Glutamatergic neuron (in vitro differentiated cells): ENCODE data around the gene OXSM. TPM values are rescaled to one million over a fixed set of nuclear protein-coding genes. Genes with fewer than 3 reads are reported as not detected.

Source experiments
- DNase-seq: peaks from one replicate; pipeline ENCODE4 v3.0.0; 2022
- H3K27ac Mint-ChIP-seq: one replicate; pipeline ENCODE4 v1.8.0; 2020; ENCODE audit warnings: mild to moderate bottlenecking, mixed read lengths, inconsistent platforms; ENCODE audit not compliant: unreplicated experiment
- H3K27me3 Mint-ChIP-seq: one replicate; pipeline ENCODE4 v1.8.0; 2020; ENCODE audit warnings: mild to moderate bottlenecking, moderate library complexity, mixed read lengths, inconsistent platforms; ENCODE audit not compliant: unreplicated experiment
- H3K36me3 Mint-ChIP-seq: one replicate; pipeline ENCODE4 v1.8.0; 2020; ENCODE audit warnings: mild to moderate bottlenecking, mixed read lengths, inconsistent platforms; ENCODE audit not compliant: unreplicated experiment
- H3K4me1 Mint-ChIP-seq: one replicate; pipeline ENCODE4 v1.8.0; 2020; ENCODE audit warnings: mild to moderate bottlenecking, low read depth, mixed read lengths, inconsistent platforms; ENCODE audit not compliant: unreplicated experiment
- H3K4me3 Mint-ChIP-seq: one replicate; pipeline ENCODE4 v1.8.0; 2020; ENCODE audit warnings: mild to moderate bottlenecking, mixed read lengths, inconsistent platforms; ENCODE audit not compliant: unreplicated experiment
- H3K9me3 Mint-ChIP-seq: one replicate; pipeline ENCODE4 v1.8.0; 2020; ENCODE audit warnings: mild to moderate bottlenecking, moderate library complexity, mixed read lengths, inconsistent platforms; ENCODE audit not compliant: unreplicated experiment
- total RNA-seq: library from RNA; stranded (reverse); fragmentation: NEBNext Ultra II Directional; extraction: Animal tissue kit (Norgen Biotek cat#: 25700); gene quantifications from one replicate; pipeline ENCODE4 v1.2.1, GENCODE V29; 2021; ENCODE audit not compliant: unreplicated experiment
- TF ChIP-seq, protein P1 (sequence below): fragments of 200-600 bp; sonication (generic); IDR thresholded peaks from one replicate; pipeline ENCODE4 v1.5.0; 2021; ENCODE audit not compliant: partially characterized antibody, unreplicated experiment

Gene OXSM
- total RNA-seq, 1 donor from 2014 or later = 9.3 TPM

GRCh38 chr3:25787689-25788088, 2.2 kb upstream of the OXSM start:
- Mint-ChIP-seq H3K27me3 (peaks cover 2% of the 10 kb centered on the region), H3K36me3 (no peaks in the 10 kb centered on the region), H3K4me3 (no peak overlapping the region), H3K4me1 (peaks cover 7% of the 10 kb centered on the region), H3K27ac (peak overlapping the region; percentile 45), H3K9me3 (no peaks in the 10 kb centered on the region)
- no peak for DNase-seq
- TF ChIP-seq, protein P1, sequence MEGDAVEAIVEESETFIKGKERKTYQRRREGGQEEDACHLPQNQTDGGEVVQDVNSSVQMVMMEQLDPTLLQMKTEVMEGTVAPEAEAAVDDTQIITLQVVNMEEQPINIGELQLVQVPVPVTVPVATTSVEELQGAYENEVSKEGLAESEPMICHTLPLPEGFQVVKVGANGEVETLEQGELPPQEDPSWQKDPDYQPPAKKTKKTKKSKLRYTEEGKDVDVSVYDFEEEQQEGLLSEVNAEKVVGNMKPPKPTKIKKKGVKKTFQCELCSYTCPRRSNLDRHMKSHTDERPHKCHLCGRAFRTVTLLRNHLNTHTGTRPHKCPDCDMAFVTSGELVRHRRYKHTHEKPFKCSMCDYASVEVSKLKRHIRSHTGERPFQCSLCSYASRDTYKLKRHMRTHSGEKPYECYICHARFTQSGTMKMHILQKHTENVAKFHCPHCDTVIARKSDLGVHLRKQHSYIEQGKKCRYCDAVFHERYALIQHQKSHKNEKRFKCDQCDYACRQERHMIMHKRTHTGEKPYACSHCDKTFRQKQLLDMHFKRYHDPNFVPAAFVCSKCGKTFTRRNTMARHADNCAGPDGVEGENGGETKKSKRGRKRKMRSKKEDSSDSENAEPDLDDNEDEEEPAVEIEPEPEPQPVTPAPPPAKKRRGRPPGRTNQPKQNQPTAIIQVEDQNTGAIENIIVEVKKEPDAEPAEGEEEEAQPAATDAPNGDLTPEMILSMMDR = no peak

GRCh38 chr3:25789209-25789595, 688 bp upstream of the OXSM start:
- Mint-ChIP-seq H3K27me3 (peaks cover 2% of the 10 kb centered on the region), H3K4me1 (peaks cover 7% of the 10 kb centered on the region), H3K9me3 (no peaks in the 10 kb centered on the region), H3K4me3 (peak overlapping the region; percentile 97), H3K27ac (peak overlapping the region; percentile 43), H3K36me3 (no peaks in the 10 kb centered on the region)
- TF ChIP-seq, protein P1 = no peak
- no peak for DNase-seq

- no peak for DNase-seq
- Mint-ChIP-seq H3K27ac (no peak overlapping the region), H3K36me3 (no peaks in the 10 kb centered on the region), H3K9me3 (no peaks in the 10 kb centered on the region), H3K4me3 (no peak overlapping the region), H3K4me1 (peaks cover 3% of the 10 kb centered on the region), H3K27me3 (no peaks in the 10 kb centered on the region)
- TF ChIP-seq, protein P1 = no peak
Observed at GRCh38 chr3:25801786-25802185, 11.9 kb downstream of the OXSM start.

DNA sequence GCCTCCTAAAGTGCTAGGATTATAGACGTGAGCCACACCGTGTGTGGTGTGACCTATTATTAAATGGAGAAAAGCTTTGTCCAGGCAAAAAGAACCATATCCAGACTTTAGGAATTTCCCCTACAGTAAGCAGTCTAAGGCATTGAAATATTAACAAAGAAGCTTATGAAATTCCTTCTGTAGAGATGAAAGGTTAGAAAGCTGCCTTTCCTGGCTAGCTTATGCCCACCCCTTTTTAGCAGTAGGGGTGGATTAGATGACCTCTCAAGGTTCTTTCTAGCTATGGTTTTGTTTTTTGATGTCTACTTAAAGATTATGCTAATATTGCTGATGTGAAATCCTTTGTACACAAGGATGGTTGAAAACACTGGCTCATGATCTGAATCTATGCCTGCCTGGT, 13.9 kb downstream of the OXSM start:
- Mint-ChIP-seq H3K27ac (no peak overlapping the region), H3K36me3 (no peaks in the 10 kb centered on the region), H3K9me3 (no peaks in the 10 kb centered on the region), H3K4me1 (peaks cover 3% of the 10 kb centered on the region), H3K4me3 (no peak overlapping the region), H3K27me3 (no peaks in the 10 kb centered on the region)
- DNase-seq = no peak
- TF ChIP-seq, protein P1 = no peak

GRCh38 chr3:25804676-25805075, 14.8 kb downstream of the OXSM start:
- Mint-ChIP-seq H3K27ac (no peak overlapping the region), H3K36me3 (no peaks in the 10 kb centered on the region), H3K27me3 (no peaks in the 10 kb centered on the region), H3K4me3 (no peak overlapping the region), H3K9me3 (no peaks in the 10 kb centered on the region), H3K4me1 (peaks cover 3% of the 10 kb centered on the region)
- DNase-seq = no peak
- TF ChIP-seq, protein P1 = no peak
